Ovary (tissue), 3 donors: ENCODE data around the gene ST3GAL4.

Experiments used
- CTCF ChIP-seq, 3 donors: fragments of 450-650 bp in 2 of 3; fragments of 200-600 bp in 1 of 3; IDR thresholded peaks; one replicate each; pipeline versions ENCODE4 v1.5.1 to v1.8.0; 2016 to 2022; ENCODE audit warnings: antibody characterized with exemption in 3 of 3, mild to moderate bottlenecking in 1 of 3
- POLR2A ChIP-seq: fragments of 450-650 bp; IDR thresholded peaks from one replicate; pipeline ENCODE4 v1.6.1; 2017; ENCODE audit warnings: antibody characterized with exemption, mild to moderate bottlenecking, moderate library complexity
- donor health status: DM: no; HTN: no; CAD: no.

GRCh38 chr11:126345759-126346585 lies 9.5 kb upstream of the ST3GAL4 start:
- TF ChIP-seq CTCF (IDR thresholded peaks at IDR 0.05) (no peak), POLR2A (peak; percentile 37)
